DMS 273 (cell line): ENCODE data around the gene RBFOX1.
"Not testable (repeated sequence)": the region's sequence is repeated elsewhere in the genome, so short reads cannot be mapped to it uniquely, and the experiment has no call there.

Experiments used
- DNase-seq: peaks from one replicate; lab custom pipeline; 2025; ENCODE audit not compliant: unreplicated experiment; lab: John Stamatoyannopoulos, UW

Gene RBFOX1

GRCh38 chr16:7452090-7452489 lies 119.4 kb downstream of the RBFOX1 start:
- DNase-seq, result no peak

- DNase-seq, result no peak
Observed at GRCh38 chr16:7456211-7456610, 123.6 kb downstream of the RBFOX1 start.

GRCh38 chr16:7458144-7458543 lies 125.5 kb downstream of the RBFOX1 start:
- DNase-seq, result no peak

- DNase-seq, result no peak
Observed at GRCh38 chr16:7470344-7470743, 137.7 kb downstream of the RBFOX1 start.

- no peak for DNase-seq
Observed at GRCh38 chr16:7471268-7471667, 138.6 kb downstream of the RBFOX1 start.

GRCh38 chr16:7482032-7482431 lies 149.4 kb downstream of the RBFOX1 start:
- DNase-seq, result no peak

- DNase-seq, result no peak
Observed at GRCh38 chr16:7482596-7483290, 150.1 kb downstream of the RBFOX1 start.

GRCh38 chr16:7487574-7488323 lies 155.1 kb downstream of the RBFOX1 start:
- no peak for DNase-seq

- DNase-seq, result no peak
Observed at GRCh38 chr16:7492122-7492521, 159.5 kb downstream of the RBFOX1 start.

- no peak for DNase-seq
Observed at GRCh38 chr16:7493133-7493532, 160.5 kb downstream of the RBFOX1 start.

- DNase-seq, result no peak
Observed at GRCh38 chr16:7497691-7498090, 165.0 kb downstream of the RBFOX1 start.

- DNase-seq, result no peak
Observed at GRCh38 chr16:7501868-7502267, 169.2 kb downstream of the RBFOX1 start.

GRCh38 chr16:7502591-7503157 lies 170.0 kb downstream of the RBFOX1 start:
- DNase-seq, result not testable (repeated sequence)

- DNase-seq, result no peak
Observed at GRCh38 chr16:7503666-7504065, 171.0 kb downstream of the RBFOX1 start.

- no peak for DNase-seq
Observed at GRCh38 chr16:7504844-7505243, 172.2 kb downstream of the RBFOX1 start.

GRCh38 chr16:7505495-7505894 lies 172.8 kb downstream of the RBFOX1 start:
- no peak for DNase-seq

GRCh38 chr16:7506363-7506762 lies 173.7 kb downstream of the RBFOX1 start:
- no peak for DNase-seq

- DNase-seq, result no peak
Observed at GRCh38 chr16:7508656-7509055, 176.0 kb downstream of the RBFOX1 start.

- no peak for DNase-seq
Observed at GRCh38 chr16:7509963-7510601, 177.4 kb downstream of the RBFOX1 start.

GRCh38 chr16:7511549-7512260 lies 179.1 kb downstream of the RBFOX1 start:
- no peak for DNase-seq

- no peak for DNase-seq
Observed at GRCh38 chr16:7512503-7512902, 179.9 kb downstream of the RBFOX1 start.
